Colonic mucosa (tissue), 4 donors: Measurements from ENCODE around the gene SYT15. TPM values are rescaled to one million over a fixed set of nuclear protein-coding genes. Genes with fewer than 3 reads are reported as not detected.

Experiments used
- DNase-seq: peaks from one replicate; pipeline ENCODE4 v3.0.0-alpha.2; 2020
- H3K27ac ChIP-seq: fragments of 200-600 bp; one replicate; pipeline ENCODE4 v1.8.0; 2021
- H3K27me3 ChIP-seq: fragments of 200-600 bp; one replicate; pipeline ENCODE4 v1.8.0; 2021
- H3K36me3 ChIP-seq: fragments of 200-600 bp; one replicate; pipeline ENCODE4 v1.8.0; 2021
- H3K4me1 ChIP-seq: fragments of 200-600 bp; one replicate; pipeline ENCODE4 v1.8.0; 2021; ENCODE audit warnings: mild to moderate bottlenecking
- H3K4me3 ChIP-seq: fragments of 200-600 bp; one replicate; pipeline ENCODE4 v1.8.0; 2021
- H3K9ac ChIP-seq, 2 donors: one replicate each; pipeline ENCODE4 v1.7.0; 2013; ENCODE audit warnings: control low read depth in 2 of 2, low read depth in 2 of 2, low read length in 2 of 2
- H3K9me3 ChIP-seq: fragments of 200-600 bp; one replicate; pipeline ENCODE4 v1.8.0; 2021
- intact Hi-C: fragments of 100-400 bp; cut with DNase I; formaldehyde crosslinking; loops from one replicate; pipeline ENCODE4 v1.14.1; 2022
- total RNA-seq, 2 donors: library from RNA; stranded (reverse); fragmentation: NEBNext Ultra II Directional in 1 of 2; extraction: Animal tissue kit (Norgen Biotek cat#: 25700) in 1 of 2; gene quantifications; one replicate each; pipeline ENCODE4 v1.2.1, GENCODE V29; 2021
- TF ChIP-seq, protein P1 (sequence below): fragments of 200-600 bp; IDR thresholded peaks from one replicate; pipeline ENCODE4 v1.8.0; 2022; ENCODE audit warnings: antibody characterized with exemption, mild to moderate bottlenecking
- donor health status: healthy.
- donor health status: DM: no; HTN: no; CAD: no.
- donor health status: DM: no; HTN: no; CAD: no.

SYT15 gene
- total RNA-seq, 2 donors from 2014 or later, result 0.62 to 1.2 TPM

DNA sequence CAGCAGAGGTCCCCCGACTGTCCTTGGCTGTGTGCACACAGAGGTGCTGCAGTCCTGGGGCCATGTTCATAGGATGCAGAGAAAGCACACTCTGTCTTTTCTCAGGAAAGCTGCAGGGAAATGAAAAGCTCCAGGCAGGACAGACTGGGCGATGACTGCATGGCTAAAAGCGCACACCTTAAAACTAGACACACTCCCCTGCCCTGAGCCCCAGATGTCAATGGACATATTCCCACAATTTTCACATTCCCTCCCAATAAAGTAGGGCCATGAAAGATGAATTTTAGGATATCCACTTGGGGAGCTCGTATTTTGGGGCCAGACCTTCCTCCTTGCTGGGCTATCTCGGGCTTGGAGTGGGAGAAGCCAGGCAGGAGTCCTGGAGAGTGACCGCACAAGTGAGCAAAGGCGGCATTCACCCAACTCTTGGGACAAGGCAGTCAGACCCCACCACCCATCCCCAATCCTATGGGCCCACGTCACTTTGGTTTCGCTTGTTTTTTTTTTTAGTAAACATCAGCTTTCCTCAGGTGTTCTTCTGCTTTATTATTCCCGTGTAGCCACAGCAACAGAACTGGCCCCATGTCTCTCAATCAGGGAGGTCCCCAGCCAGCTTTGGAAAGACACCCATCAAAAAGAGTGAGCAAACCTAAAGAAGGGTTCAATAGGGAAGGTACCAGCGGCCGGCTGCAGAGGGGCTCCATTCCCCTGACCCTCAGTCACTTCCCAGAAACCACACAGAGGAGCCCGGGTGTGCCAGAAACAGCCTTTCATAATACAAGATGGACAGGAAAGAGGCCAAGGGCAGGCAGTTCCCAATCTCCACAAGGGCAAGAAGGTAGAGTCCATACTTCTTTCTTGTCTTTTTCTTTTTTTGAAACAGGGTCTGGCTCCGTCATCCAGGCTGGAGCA is 35.2 kb upstream of the SYT15 start:
- no peak overlapping the region for H3K27ac ChIP-seq
- H3K4me1 ChIP-seq, result peaks cover 21% of the 10 kb centered on the region
- TF ChIP-seq, protein P1, sequence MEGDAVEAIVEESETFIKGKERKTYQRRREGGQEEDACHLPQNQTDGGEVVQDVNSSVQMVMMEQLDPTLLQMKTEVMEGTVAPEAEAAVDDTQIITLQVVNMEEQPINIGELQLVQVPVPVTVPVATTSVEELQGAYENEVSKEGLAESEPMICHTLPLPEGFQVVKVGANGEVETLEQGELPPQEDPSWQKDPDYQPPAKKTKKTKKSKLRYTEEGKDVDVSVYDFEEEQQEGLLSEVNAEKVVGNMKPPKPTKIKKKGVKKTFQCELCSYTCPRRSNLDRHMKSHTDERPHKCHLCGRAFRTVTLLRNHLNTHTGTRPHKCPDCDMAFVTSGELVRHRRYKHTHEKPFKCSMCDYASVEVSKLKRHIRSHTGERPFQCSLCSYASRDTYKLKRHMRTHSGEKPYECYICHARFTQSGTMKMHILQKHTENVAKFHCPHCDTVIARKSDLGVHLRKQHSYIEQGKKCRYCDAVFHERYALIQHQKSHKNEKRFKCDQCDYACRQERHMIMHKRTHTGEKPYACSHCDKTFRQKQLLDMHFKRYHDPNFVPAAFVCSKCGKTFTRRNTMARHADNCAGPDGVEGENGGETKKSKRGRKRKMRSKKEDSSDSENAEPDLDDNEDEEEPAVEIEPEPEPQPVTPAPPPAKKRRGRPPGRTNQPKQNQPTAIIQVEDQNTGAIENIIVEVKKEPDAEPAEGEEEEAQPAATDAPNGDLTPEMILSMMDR, result no peak
- H3K27me3 ChIP-seq, result no peaks in the 10 kb centered on the region
- no peak overlapping the region for H3K4me3 ChIP-seq
- no peaks in the 10 kb centered on the region for H3K9me3 ChIP-seq
- intact Hi-C loops, result no loop called here
- H3K36me3 ChIP-seq, result no peaks in the 10 kb centered on the region
- no peak overlapping the region for H3K9ac ChIP-seq
- no peak for DNase-seq

- H3K9ac ChIP-seq, result no peak overlapping the region
- TF ChIP-seq, protein P1, result peak; percentile 33
- peaks cover 13% of the 10 kb centered on the region for H3K4me1 ChIP-seq
- H3K4me3 ChIP-seq, result no peak overlapping the region
- H3K9me3 ChIP-seq, result no peaks in the 10 kb centered on the region
- no peak overlapping the region for H3K27ac ChIP-seq
- no peaks in the 10 kb centered on the region for H3K36me3 ChIP-seq
- intact Hi-C loops, result no loop called here
- peak; percentile 24 for DNase-seq
- no peaks in the 10 kb centered on the region for H3K27me3 ChIP-seq
Observed at GRCh38 chr10:46544989-46545791, 33.7 kb upstream of the SYT15 start.

GRCh38 chr10:46545861-46546590 is 32.9 kb upstream of the SYT15 start:
- Histone ChIP-seq H3K27me3 (no peaks in the 10 kb centered on the region), H3K4me1 (peaks cover 5% of the 10 kb centered on the region), H3K36me3 (no peaks in the 10 kb centered on the region), H3K4me3 (no peak overlapping the region), H3K9me3 (no peaks in the 10 kb centered on the region), H3K27ac (no peak overlapping the region), H3K9ac (no peak overlapping the region)
- intact Hi-C loops, result no loop called here
- DNase-seq, result peak; percentile 20
- TF ChIP-seq, protein P1, result no peak

DNA sequence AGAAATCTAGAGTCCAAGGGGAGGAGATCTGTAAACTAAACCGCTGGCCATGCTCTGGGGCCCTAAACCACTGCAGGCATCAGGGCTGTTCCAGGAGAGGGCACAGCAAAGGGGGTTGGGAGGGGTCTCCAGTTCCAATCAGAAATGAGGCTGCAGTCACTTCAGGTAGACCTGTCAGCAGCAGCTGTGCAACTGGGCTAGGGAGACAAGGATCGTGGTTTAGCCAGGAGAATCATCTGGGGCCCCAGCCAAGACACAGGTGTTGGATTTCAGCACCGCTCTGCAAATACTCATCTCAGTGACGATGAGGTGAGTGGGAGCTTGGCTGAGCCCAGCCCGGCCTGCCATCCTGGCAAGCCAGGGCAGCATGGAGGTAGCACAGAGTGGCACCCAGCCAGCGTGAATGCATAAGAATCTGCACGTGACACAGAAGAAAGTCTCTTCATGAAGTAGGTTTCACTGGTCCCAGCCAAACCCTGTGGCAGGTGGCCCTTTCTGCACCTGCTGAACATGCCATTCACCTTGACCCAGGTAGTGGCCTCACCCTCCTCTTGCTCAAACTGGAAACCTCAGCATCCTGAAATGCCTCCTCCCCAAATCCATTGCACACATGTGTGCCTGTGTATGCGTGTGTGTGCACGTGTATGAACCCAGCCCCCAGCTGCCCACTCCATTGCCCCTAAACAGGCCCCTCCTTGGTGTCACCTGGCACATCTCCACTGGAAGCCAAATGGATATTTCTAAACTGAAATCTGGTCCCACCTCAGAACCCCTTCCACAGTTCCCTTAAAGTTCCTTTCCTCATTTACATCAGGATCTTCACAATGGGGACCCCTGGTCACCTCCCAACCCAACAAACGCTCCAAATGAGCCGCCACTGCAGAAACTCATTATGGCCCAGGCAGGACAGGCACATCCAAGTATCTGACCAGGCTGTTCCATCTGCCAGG is 32.1 kb upstream of the SYT15 start:
- H3K36me3 ChIP-seq, result no peaks in the 10 kb centered on the region
- intact Hi-C loops, result no loop called here
- no peak overlapping the region for H3K4me3 ChIP-seq
- H3K9ac ChIP-seq, result no peak overlapping the region
- peak; percentile 19 for DNase-seq
- H3K27me3 ChIP-seq, result no peaks in the 10 kb centered on the region
- TF ChIP-seq, protein P1, result no peak
- no peak overlapping the region for H3K27ac ChIP-seq
- no peaks in the 10 kb centered on the region for H3K9me3 ChIP-seq
- peaks cover 4% of the 10 kb centered on the region for H3K4me1 ChIP-seq
